ENCODE measurements around the gene FAM193B. TPM values are rescaled to one million over a fixed set of nuclear protein-coding genes. Genes with fewer than 3 reads are reported as not detected.

Gene FAM193B
- total and polyA plus RNA-seq, 9 of the 15 experiments (the other 6 are each of a cell fraction or from before 2014, with no cell fraction given) = 4.4 to 76.4 (median 37.3) TPM

GRCh38 chr5:177508837-177509236 lies 45.5 kb downstream of the FAM193B start (continued):
- peak; percentile 61; the same call in 1 of the 2 replicates for TF ChIP-seq STAT5A (IDR thresholded peaks at IDR 0.05; ENCODE audit: borderline replicate concordance, low read length)
- no peak for TF ChIP-seq ATF3 (IDR thresholded peaks at IDR 0.05)
- TF ChIP-seq ATF3 (CRISPR knock-in tag; conservative IDR thresholded peaks at IDR 0.05) = no peak
- no peak for TF ChIP-seq CHD1 (IDR thresholded peaks at IDR 0.05; ENCODE audit: low read length)
- no peak for TF ChIP-seq BRF1 (IDR thresholded peaks at IDR 0.05; ENCODE audit: borderline replicate concordance, extremely low read depth, insufficient read length)
- TF ChIP-seq TFAP4 (CRISPR knock-in tag; IDR thresholded peaks at IDR 0.05; ENCODE audit: borderline replicate concordance) = peak; percentile 80
- 0 out of 2 replicates have a peak, but pooled peaks have one; percentile 29 for TF ChIP-seq MTA3 (IDR thresholded peaks at IDR 0.05; ENCODE audit: borderline replicate concordance)
- TF ChIP-seq RBM22 (IDR thresholded peaks at IDR 0.05; ENCODE audit: low read depth, low read length, poor library complexity, severe bottlenecking) = no peak
- TF ChIP-seq HDAC1 (IDR thresholded peaks at IDR 0.05) = 0 out of 4 replicates have a peak, but pooled peaks of 1 of the 2 experiments have one; percentile 8
- peak; percentile 79 for TF ChIP-seq TAL1 (IDR thresholded peaks at IDR 0.05)
- 0 out of 4 replicates have a peak, but pooled peaks of 1 of the 2 experiments have one; percentile 54 for TF ChIP-seq ZMIZ1 (IDR thresholded peaks at IDR 0.05; ENCODE audit: low read depth in 2 of 2, low read length in 2 of 2)
- no peak for TF ChIP-seq SMC3 (conservative IDR thresholded peaks at IDR 0.05; ENCODE audit: insufficient read depth, low read depth, low read length)
- peak; percentile 38 for TF ChIP-seq HMGN3 (IDR thresholded peaks at IDR 0.05; ENCODE audit: borderline replicate concordance, extremely low read depth, insufficient read length, low read depth, low read length)
- no peak for TF ChIP-seq BRD9 (IDR thresholded peaks at IDR 0.05; ENCODE audit: low read depth, partially characterized antibody)
- no peak for TF ChIP-seq ZNF668 (CRISPR knock-in tag; IDR thresholded peaks at IDR 0.05)
- TF ChIP-seq TAF7 (tag; IDR thresholded peaks at IDR 0.05) = no peak
- no peak for TF ChIP-seq MLX (CRISPR knock-in tag; conservative IDR thresholded peaks at IDR 0.05)
- TF ChIP-seq MEF2A (IDR thresholded peaks at IDR 0.05; ENCODE audit: control insufficient read depth, low read depth, low read length) = no peak
- no peak for TF ChIP-seq CC2D1A (IDR thresholded peaks at IDR 0.05)
- 0 out of 2 replicates have a peak, but pooled peaks have one; percentile 25 for TF ChIP-seq CREB1 (IDR thresholded peaks at IDR 0.05)
- no peak for TF ChIP-seq CREB1 (CRISPR knock-in tag; IDR thresholded peaks at IDR 0.05)

All from K562 (cell line).